H1 (cell line): ENCODE results near the gene RIPK4. TPM values are rescaled to one million over a fixed set of nuclear protein-coding genes. Genes with fewer than 3 reads are reported as not detected.

Experiments used
- BRCA1 ChIP-seq: IDR thresholded peaks from 2 replicates; pipeline ENCODE4 v1.6.1; 2012; ENCODE audit warnings: low read depth, low read length, improper control_type of control experiment
- FOSL1 ChIP-seq: IDR thresholded peaks from 2 replicates; pipeline ENCODE4 v1.6.1; 2011; ENCODE audit warnings: mild to moderate bottlenecking, low read depth, low read length, moderate library complexity; ENCODE audit not compliant: insufficient read depth
- JUN ChIP-seq: IDR thresholded peaks from 2 replicates; pipeline ENCODE4 v1.6.1; 2011; ENCODE audit warnings: low read depth, mild to moderate bottlenecking, improper control_type of control experiment, low read length
- RAD21 ChIP-seq, 2 experiments: IDR thresholded peaks in 1 of 2; conservative IDR thresholded peaks in 1 of 2; 2 replicates each; pipeline ENCODE4 v1.6.1; 2011; ENCODE audit warnings: low read depth in 2 of 2, low read length in 2 of 2, improper control_type of control experiment in 1 of 2, inconsistent platforms in 1 of 2, mild to moderate bottlenecking in 1 of 2, moderate library complexity in 1 of 2
- RFX5 ChIP-seq: IDR thresholded peaks from 2 replicates; pipeline ENCODE4 v1.6.1; 2011; ENCODE audit warnings: low read depth, low read length, improper control_type of control experiment, borderline replicate concordance
- polyA plus RNA-seq, 7 experiments: library from polyadenylated mRNA; depleted of rRNA in 3 of 7; stranded (reverse) in 5 of 7; unstranded in 2 of 7; fragments of >200 nt in 5 of 7; fragments of 200-250 nt in 2 of 7; gene quantifications; 1 replicate in 5 of 7; 2 replicates in 1 of 7; 4 replicates in 1 of 7; pipeline versions ENCODE4 v1.2.1 to v1.2.3, GENCODE V29; 2011 to 2013; ENCODE audit warnings: missing spikeins in 2 of 7, mixed read lengths in 2 of 7
- total RNA-seq: library from RNA; stranded (reverse); fragmentation: NEBNext Ultra II Directional; extraction: Animal tissue kit (Norgen Biotek cat#: 25700); gene quantifications from 2 replicates; pipeline ENCODE4 v1.2.1, GENCODE V29; 2021

RIPK4 gene
- total and polyA plus RNA-seq, 2 of the 8 experiments (the other 6 are each of a cell fraction or from before 2014, with no cell fraction given), result 2.7 to 5.6 TPM

DNA sequence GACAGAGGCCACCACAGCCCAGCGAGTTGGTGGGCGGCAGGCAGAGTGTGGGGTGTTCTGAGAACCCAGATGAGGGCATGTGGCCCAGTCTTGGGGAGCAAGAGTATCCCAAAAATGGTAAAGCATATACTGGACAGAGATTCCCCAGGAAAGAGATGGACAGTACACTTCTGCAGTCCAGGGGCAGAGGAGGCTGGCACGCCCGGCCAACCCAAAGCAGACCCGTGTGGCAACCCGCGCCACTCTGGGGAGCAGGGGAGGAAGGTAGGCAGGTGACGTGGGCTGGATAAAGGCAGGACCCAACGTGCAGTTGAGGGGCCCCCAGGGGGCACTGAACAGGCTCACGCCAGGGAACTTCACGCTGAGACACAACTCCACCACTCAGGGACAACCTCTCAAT lies 46.4 kb upstream of the RIPK4 start (continued):
- TF ChIP-seq JUN, result no peak
- TF ChIP-seq RAD21 (IDR thresholded peaks at IDR 0.05 in 1 of 2, conservative IDR thresholded peaks at IDR 0.05 in 1 of 2; ENCODE audit: low read depth in 2 of 2, low read length in 2 of 2), result no peak
- TF ChIP-seq BRCA1, result no peak
- no peak for TF ChIP-seq FOSL1
- no peak for TF ChIP-seq RFX5
